GM13976 (cell line): Measurements from ENCODE around the gene MYO9B.

Source experiments
- DNase-seq: peaks from one replicate; pipeline ENCODE4 v3.0.0; 2012; ENCODE audit warnings: low spot score
- in situ Hi-C: fragments of 300-500 bp; cut with MboI; formaldehyde crosslinking; loops from one replicate; pipeline ENCODE4 v1.12.0; 2022; ENCODE audit warnings: low sequenced_read_pairs, mixed read lengths, inconsistent platforms; ENCODE audit not compliant: unreplicated experiment
- TF ChIP-seq, protein P1 (sequence below): IDR thresholded peaks from 2 replicates; pipeline ENCODE4 v1.5.1; 2012; ENCODE audit warnings: borderline replicate concordance, mild to moderate bottlenecking; ENCODE audit not compliant: insufficient read depth; ENCODE audit errors: extremely low read depth, missing control alignments, control extremely low read depth

Gene MYO9B

DNA sequence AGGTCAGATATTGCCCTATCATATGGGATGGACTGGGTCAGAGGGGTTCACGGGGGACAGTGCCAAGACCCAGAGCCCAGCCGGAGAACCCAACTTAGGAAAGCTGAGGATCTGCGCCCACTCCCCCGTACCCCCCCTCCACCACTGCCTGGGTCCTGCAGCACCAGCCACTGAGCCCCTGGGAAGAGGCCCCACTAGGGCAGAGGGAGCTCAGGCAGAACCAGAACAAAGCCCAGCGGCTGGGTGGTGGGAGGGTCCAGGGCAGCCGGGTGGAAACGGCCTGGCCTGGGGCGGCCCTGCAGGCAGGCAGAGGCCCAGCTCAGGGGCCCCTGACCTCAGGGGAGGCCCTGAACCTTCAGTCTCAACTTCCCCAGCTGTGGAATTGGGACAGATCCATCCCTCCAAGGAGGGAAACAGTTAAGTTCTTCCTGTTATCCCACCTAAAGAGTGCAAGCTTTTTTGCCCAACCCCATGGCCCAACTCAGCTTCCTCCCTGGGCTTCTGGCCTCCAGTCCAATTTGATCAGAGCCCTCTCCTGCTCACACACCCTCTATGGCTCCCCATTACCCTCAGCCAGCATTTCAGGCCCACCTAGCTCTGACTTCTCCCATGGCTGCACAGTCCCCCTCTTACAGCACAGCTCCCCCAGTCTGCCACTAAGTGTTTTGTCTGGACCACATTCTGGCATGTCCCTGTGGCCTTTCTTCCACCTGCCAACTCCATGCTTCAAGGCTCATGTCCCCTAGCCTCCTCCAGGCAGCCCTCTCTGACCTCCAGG lies 167.0 kb downstream of the MYO9B start:
- in situ Hi-C loops, result loop anchor here (25.0 kb wide), 1 partner anchor 180 kb away; no protein-coding TSS in a partner anchor
- TF ChIP-seq, protein P1, sequence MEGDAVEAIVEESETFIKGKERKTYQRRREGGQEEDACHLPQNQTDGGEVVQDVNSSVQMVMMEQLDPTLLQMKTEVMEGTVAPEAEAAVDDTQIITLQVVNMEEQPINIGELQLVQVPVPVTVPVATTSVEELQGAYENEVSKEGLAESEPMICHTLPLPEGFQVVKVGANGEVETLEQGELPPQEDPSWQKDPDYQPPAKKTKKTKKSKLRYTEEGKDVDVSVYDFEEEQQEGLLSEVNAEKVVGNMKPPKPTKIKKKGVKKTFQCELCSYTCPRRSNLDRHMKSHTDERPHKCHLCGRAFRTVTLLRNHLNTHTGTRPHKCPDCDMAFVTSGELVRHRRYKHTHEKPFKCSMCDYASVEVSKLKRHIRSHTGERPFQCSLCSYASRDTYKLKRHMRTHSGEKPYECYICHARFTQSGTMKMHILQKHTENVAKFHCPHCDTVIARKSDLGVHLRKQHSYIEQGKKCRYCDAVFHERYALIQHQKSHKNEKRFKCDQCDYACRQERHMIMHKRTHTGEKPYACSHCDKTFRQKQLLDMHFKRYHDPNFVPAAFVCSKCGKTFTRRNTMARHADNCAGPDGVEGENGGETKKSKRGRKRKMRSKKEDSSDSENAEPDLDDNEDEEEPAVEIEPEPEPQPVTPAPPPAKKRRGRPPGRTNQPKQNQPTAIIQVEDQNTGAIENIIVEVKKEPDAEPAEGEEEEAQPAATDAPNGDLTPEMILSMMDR, result no peak
- DNase-seq, result no peak

DNA sequence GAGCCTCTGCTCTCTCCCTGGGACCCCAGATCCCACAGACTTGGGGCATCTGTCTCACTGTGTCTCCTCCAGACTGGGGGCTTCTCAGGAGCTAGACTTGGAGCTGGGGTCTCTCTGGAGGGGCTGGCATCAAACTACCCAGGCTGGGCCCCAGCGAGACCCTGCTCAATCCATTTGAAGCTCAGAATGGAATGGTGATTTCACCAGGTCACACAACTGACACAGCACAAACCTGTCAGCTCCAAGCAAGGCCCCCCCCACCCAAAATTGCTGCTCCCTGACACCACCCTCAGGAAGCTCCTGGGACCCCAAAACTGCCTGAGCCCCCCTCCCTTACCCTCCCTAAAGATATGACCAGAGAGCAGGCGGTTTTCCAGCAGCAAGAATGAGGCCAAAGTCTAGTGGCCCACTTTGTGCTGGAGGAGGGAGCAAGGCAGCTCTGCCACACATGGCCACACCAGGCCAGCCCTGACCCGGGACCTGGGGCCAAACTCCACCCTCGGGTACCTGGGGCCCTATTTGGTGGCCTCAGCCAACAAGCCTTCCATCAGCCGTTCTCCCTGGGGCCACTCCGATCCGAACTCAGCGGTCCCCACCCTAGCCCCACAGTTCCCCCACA lies 167.7 kb downstream of the MYO9B start:
- TF ChIP-seq, protein P1, result no peak
- in situ Hi-C loops, result loop anchor here (25.0 kb wide), 1 partner anchor 181 kb away; no protein-coding TSS in a partner anchor
- DNase-seq, result no peak

DNA sequence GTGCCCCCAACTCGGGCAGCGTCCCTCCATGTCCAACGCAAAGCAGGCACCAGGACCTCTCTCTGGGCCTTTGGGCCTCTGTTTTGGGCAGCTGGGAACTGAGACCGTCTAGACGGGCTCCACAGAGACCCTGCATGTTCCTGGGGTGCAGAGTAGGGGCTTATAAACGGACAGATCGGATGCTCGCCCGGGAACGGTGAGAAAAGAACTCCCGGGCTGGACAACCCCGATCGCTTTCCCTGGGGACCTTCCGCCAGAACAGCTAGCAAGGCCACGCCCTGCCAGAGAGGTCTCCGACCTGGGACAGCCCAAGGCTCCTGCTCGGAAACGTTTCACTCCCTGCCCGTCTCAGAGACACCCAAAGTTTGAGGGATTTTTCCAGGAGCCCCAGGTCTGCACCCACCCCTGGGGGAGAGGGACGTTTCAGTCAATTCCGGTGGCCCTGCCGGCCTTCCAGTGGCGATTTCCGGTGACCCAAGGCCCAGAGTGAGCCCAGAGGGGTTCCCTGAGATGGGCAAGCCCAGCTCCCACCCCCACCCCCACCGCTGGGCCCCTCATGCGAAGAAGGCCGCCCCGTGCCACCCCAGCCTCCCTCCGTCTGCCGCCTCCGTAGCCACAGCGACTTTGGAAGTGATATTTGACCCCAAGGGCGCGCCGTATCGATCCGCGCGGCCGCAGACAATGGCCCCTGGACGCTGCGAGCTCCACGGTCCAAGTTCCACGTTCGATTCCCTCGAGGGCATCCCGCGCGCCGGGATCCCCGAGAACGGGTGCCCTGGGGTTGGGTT lies 168.4 kb downstream of the MYO9B start:
- no peak for DNase-seq
- TF ChIP-seq, protein P1, result no peak
- in situ Hi-C loops, result loop anchor here (25.0 kb wide), 1 partner anchor 182 kb away; no protein-coding TSS in a partner anchor

DNA sequence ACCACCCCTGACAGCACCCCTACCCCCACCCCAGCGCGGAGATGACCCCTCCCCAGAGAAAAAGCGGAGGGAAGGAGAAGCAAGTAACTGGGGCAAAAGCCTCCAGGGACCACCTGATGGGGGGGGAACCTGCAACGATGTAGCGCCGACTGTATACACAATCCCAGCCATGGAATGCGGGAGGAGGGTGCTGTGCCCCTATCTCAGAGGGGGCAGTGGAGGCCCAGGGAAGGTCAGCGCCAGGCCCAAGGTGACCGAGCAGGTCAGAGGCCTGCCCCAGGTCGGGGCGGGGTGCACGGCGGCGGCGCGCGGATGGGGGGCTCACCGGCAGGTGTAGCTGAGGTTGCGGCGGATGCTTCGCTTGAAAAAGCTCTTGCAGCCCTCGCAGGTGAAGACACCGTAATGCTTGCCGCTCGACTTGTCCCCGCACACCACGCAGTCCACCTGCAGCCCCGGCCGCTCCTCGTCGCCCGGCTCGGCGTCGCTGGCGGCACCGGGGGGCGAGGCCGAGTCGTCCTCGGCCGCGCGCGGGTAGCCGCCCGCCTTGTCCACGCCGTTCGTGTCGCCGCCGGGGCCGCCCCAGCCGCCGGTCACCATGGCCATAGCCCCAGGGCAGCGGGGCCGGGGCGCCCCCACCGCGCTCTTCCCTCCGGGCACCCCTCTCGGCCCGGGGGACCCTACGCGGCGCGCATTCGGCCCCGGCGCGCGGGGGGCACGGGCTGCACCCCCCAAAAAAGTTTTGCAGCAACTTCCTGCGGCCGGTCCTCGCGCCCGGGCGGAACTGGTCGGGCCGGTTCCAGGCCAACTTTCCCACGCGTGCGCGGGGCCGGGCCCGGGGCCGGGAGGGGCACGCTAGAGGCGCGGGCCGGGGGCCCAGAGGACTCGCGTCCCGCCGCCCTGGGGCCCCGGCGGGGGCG lies 169.3 kb downstream of the MYO9B start:
- DNase-seq, result no peak
- TF ChIP-seq, protein P1, result no peak
- in situ Hi-C loops, result loop anchor here (25.0 kb wide), 1 partner anchor 183 kb away; no protein-coding TSS in a partner anchor

DNA sequence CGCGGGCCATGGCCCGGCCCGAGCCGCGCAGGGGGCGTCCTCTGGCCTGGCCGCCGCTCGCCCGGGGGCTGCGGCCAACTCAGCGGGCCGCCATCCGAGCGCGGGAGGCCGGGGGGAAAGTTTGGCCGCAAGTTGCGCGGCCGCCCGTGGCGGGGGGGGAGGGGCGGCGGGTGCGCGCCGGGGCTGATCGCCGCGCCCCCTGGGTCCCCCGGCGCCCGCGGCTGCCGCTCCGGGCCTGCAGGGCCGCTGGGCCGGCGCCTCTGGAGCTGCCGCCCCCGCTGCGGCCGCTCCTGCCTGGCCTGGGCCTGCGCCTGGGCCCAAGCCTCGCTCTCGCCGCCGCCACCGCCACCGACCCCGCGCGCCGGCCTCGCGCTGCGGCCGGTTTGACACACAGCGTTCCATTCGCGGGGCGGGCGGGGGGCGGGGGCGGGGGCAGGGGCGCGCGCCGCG lies 170.0 kb downstream of the MYO9B start, which contains the start of gene NR2F6:
Gene NR2F6, minus strand, starts transcription at position 385 of the 450 bp plus-strand sequence. CDS start 699 bp downstream, outside the sequence.
- in situ Hi-C loops, result loop anchor here (25.0 kb wide), 1 partner anchor 183 kb away; no protein-coding TSS in a partner anchor
- no peak for DNase-seq
- TF ChIP-seq, protein P1, result no peak
